ENCODE results near the gene TJP3.

GRCh38 chr19:3771000-3771905 is 63.1 kb downstream of the TJP3 start:
- TF ChIP-seq, protein P1, sequence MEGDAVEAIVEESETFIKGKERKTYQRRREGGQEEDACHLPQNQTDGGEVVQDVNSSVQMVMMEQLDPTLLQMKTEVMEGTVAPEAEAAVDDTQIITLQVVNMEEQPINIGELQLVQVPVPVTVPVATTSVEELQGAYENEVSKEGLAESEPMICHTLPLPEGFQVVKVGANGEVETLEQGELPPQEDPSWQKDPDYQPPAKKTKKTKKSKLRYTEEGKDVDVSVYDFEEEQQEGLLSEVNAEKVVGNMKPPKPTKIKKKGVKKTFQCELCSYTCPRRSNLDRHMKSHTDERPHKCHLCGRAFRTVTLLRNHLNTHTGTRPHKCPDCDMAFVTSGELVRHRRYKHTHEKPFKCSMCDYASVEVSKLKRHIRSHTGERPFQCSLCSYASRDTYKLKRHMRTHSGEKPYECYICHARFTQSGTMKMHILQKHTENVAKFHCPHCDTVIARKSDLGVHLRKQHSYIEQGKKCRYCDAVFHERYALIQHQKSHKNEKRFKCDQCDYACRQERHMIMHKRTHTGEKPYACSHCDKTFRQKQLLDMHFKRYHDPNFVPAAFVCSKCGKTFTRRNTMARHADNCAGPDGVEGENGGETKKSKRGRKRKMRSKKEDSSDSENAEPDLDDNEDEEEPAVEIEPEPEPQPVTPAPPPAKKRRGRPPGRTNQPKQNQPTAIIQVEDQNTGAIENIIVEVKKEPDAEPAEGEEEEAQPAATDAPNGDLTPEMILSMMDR (IDR thresholded peaks at IDR 0.05; ENCODE audit: low read length), result no peak
- TF ChIP-seq EZH2 (optimal IDR thresholded peaks at IDR 0.05; ENCODE audit: low read depth, low read length), result no peak
